Measurements from ENCODE around the gene GPR34.
"Not testable (repeated sequence)": the region's sequence is repeated elsewhere in the genome, so short reads cannot be mapped to it uniquely, and the experiment has no call there.

- not testable (repeated sequence) for TF ChIP-seq EZH2phosphoT487 (IDR thresholded peaks at IDR 0.05; ENCODE audit: borderline replicate concordance, low read length); CTCF (IDR thresholded peaks at IDR 0.05; ENCODE audit: low read depth, low read length, poor library complexity, severe bottlenecking)
Measured at GRCh38 chrX:41719610-41720009, 30.8 kb downstream of the GPR34 start.
